Upper lobe of left lung (tissue), 6 donors: ENCODE data around the gene PRKCA. TPM values are rescaled to one million over a fixed set of nuclear protein-coding genes. Genes with fewer than 3 reads are reported as not detected.
A peak's percentile ranks its signal among the peaks of the same experiment; 100 is the strongest.
"Not testable (repeated sequence)": the region's sequence is repeated elsewhere in the genome, so short reads cannot be mapped to it uniquely, and the experiment has no call there.

Source experiments
- ATAC-seq, 2 donors: fragments of 200-7000 bp; cut with Tn5 transposase; one replicate each; pipeline ENCODE4 v1.9.1; 2022; ENCODE audit warnings: mild to moderate bottlenecking in 2 of 2, moderate library complexity in 2 of 2; ENCODE audit not compliant: low FRiP score in 2 of 2
- DNase-seq, 2 donors: peaks; one replicate each; pipeline ENCODE4 v3.0.0-alpha.2; 2019 to 2020
- H3K27ac ChIP-seq, 4 donors: fragments of 200-600 bp; sonication (generic); one replicate each; pipeline ENCODE4 v1.5.1; 2016 to 2019
- H3K27me3 ChIP-seq, 4 donors: fragments of 200-600 bp; sonication (generic); one replicate each; pipeline ENCODE4 v1.5.1; 2017 to 2019
- H3K36me3 ChIP-seq, 4 donors: fragments of 200-600 bp; sonication (generic); one replicate each; pipeline ENCODE4 v1.5.1; 2016 to 2019
- H3K4me1 ChIP-seq, 4 donors: fragments of 200-600 bp; sonication (generic); one replicate each; pipeline ENCODE4 v1.5.1; 2018 to 2019
- H3K4me3 ChIP-seq, 4 donors: fragments of 200-600 bp; sonication (generic); one replicate each; pipeline ENCODE4 v1.5.1; 2017 to 2019; ENCODE audit warnings: mild to moderate bottlenecking in 2 of 4, moderate library complexity in 1 of 4
- H3K9me3 ChIP-seq, 4 donors: fragments of 200-600 bp; sonication (generic); one replicate each; pipeline ENCODE4 v1.5.1; 2018 to 2019
- EP300 ChIP-seq, 4 donors: sonication (generic); formaldehyde crosslinking; IDR thresholded peaks; one replicate each; pipeline ENCODE4 v1.5.1; 2017; ENCODE audit warnings: antibody characterized with exemption in 4 of 4, control low read depth in 2 of 4
- POLR2A ChIP-seq, 4 donors: fragments of 450-650 bp; IDR thresholded peaks; one replicate each; pipeline ENCODE4 v1.5.1; 2016 to 2017; ENCODE audit warnings: antibody characterized with exemption in 4 of 4, mild to moderate bottlenecking in 2 of 4
- POLR2AphosphoS5 ChIP-seq, 2 donors: sonication (generic); formaldehyde crosslinking; IDR thresholded peaks; one replicate each; pipeline ENCODE4 v1.5.1; 2017; ENCODE audit warnings: antibody characterized with exemption in 2 of 2
- WGBS, 2 donors: methylation state at CpG; one replicate each; pipeline ENCODE4 v1.1.5; 2017 to 2018; 5-methylcytosine and 5-hydroxymethylcytosine counted together
- total RNA-seq, 6 donors: library from RNA; depleted of rRNA in 4 of 6; stranded (reverse); fragments of >200 nt in 4 of 6; gene quantifications; one replicate each; pipeline versions ENCODE4 v1.1.0 to v1.2.1, GENCODE V29; 2016 to 2021
- TF ChIP-seq, protein P1 (sequence below), 6 experiments: fragments of 450-650 bp in 4 of 6; fragments of 200-600 bp in 2 of 6; sonication (generic) in 2 of 6; IDR thresholded peaks; one replicate each; pipeline ENCODE4 v1.5.1; 2016 to 2019; ENCODE audit warnings: antibody characterized with exemption in 6 of 6
- donor health status: DM: no; HTN: no; CAD: no; lungs with moderate emphysema.
- donor health status: DM: no; HTN: yes; CAD: no; lungs with severe emphysema.

PRKCA gene
- 10 to 100 TPM; 10.9 to 29.3 (median 18.0) TPM for total RNA-seq

DNA sequence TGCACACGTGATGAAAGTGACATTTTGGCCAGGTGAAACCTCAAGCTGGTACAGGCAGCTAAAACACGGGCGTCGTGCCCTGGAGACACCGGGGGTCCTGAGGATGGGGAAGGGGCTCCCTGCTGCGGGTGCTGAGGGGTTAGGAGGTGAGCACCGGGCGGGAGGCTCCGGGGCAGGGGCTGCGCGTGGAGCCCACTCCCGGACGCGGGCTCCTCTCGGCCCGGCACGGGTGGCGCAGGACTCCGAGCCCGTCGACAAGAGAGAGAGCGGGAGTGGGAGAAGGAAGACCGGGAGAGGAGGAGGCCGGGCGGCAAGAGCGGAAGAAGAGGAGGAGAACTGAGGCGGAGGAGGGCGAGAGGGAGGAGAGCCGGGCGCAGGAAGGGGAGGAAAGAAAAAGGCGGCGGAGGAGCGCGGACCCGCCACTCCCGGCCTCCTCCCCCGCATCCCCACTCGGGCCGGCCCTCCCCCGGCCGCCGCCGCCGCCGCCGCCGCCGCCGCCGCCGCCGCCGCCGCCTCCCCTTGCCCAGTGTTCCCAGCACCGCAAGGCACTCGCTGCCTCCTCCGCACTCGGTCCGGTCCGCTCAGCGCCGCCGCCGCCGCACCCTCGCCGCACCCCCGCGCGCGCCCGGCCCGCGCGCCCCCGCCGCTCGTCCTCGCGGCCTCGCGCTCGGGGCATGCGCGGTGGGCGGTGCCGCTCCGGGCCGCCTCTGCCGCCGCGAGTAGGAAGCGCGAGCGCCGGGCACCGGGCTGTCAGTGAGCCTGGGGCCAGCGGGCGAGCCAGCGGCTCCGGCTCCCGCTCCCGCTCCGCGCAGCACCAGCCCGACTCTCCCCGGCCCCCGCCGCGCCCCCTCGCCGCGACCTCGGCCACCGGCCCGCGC lies at the start of gene PRKCA:
PRKCA (plus strand) TSS at position 750 of the 878 bp plus-strand sequence.
- TF ChIP-seq EP300 (IDR thresholded peaks at IDR 0.05) (no peak), POLR2A (IDR thresholded peaks at IDR 0.05) (peak in 2 of 4 donors; percentile 52 to 77), POLR2AphosphoS5 (IDR thresholded peaks at IDR 0.05) (peak in 1 of 2 donors; percentile 67)
- TF ChIP-seq, protein P1, sequence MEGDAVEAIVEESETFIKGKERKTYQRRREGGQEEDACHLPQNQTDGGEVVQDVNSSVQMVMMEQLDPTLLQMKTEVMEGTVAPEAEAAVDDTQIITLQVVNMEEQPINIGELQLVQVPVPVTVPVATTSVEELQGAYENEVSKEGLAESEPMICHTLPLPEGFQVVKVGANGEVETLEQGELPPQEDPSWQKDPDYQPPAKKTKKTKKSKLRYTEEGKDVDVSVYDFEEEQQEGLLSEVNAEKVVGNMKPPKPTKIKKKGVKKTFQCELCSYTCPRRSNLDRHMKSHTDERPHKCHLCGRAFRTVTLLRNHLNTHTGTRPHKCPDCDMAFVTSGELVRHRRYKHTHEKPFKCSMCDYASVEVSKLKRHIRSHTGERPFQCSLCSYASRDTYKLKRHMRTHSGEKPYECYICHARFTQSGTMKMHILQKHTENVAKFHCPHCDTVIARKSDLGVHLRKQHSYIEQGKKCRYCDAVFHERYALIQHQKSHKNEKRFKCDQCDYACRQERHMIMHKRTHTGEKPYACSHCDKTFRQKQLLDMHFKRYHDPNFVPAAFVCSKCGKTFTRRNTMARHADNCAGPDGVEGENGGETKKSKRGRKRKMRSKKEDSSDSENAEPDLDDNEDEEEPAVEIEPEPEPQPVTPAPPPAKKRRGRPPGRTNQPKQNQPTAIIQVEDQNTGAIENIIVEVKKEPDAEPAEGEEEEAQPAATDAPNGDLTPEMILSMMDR (IDR thresholded peaks at IDR 0.05): no peak
- H3K27me3 ChIP-seq: no peaks in the 10 kb centered on the region

DNA sequence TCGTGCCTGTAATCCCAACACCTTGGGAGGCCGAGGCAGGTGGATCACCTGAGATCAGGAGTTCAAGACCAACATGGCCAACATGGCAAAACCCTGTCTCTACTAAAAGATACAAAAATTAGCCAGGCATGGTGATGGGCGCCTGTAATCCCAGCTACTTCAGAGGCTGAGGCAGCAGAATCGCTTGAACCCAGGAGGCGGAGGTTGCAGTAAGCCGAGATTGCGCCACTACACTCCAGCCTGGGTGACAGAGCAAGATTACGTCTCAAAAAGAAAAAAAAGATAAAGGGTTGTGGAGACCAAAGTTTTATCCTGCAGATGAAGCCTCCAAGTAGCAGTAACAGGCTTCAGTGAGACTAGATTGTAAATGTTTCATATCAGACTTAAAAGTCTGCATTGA lies 49.0 kb upstream of the PRKCA start:
- 71 to 83% methylated on average over 8 of the region's 8 CpGs for WGBS, 2 donors
- not testable (repeated sequence) for H3K36me3 ChIP-seq, H3K9me3 ChIP-seq, H3K4me3 ChIP-seq, H3K27ac ChIP-seq, H3K27me3 ChIP-seq, H3K4me1 ChIP-seq, ATAC-seq, DNase-seq

More for the DNA sequence above, at the start of gene PRKCA:
- peak; percentile 71 to 96 for DNase-seq
- Histone ChIP-seq H3K36me3 (no peaks in the 10 kb centered on the region), H3K4me1 (peaks cover 10 to 28% (median 14%) of the 10 kb centered on the region in 4 donors), H3K27ac (peak within 1 kb of the TSS; percentile 55 to 85 (median 66)), H3K9me3 (no peaks in the 10 kb centered on the region), H3K4me3 (peak within 1 kb of the TSS; percentile 71 to 91 (median 76))
- ATAC-seq: peak; percentile 86 to 94
- 0 to 1% methylated on average over 30 to 77 of the region's 117 CpGs for WGBS, 2 donors

DNA sequence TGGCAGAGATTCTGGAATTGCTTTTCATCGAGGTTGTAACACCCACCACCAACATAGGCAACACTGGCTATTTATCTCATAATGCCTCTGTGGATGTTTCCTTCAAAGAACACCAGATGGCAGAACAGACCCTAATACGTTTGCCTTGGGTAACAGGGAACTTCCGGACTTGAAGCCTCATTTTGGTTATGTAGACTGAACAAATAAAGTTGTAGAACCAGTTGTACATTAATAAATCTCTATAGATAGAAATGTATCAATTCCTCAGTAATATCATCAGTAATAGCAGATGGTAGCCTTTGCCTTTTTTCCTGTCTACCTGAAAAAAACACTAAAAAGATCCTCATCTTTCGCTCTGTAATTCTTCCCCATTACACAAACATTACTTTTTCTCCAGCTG lies 47.3 kb upstream of the PRKCA start:
- TF ChIP-seq, protein P1 (IDR thresholded peaks at IDR 0.05): peak; percentile 31 to 76 (median 63)
- TF ChIP-seq EP300 (IDR thresholded peaks at IDR 0.05): no peak
- Histone ChIP-seq H3K4me3 (no peak overlapping the region), H3K27ac (no peak overlapping the region), H3K27me3 (no peaks in the 10 kb centered on the region), H3K9me3 (no peaks in the 10 kb centered on the region), H3K4me1 (no peaks in the 10 kb centered on the region), H3K36me3 (no peaks in the 10 kb centered on the region)
- DNase-seq (peak in 1 of 2 donors; percentile 26), ATAC-seq (peak in 1 of 2 donors; percentile 79)
- 26 to 28% methylated on average over 4 of the region's 4 CpGs for WGBS, 2 donors

DNA sequence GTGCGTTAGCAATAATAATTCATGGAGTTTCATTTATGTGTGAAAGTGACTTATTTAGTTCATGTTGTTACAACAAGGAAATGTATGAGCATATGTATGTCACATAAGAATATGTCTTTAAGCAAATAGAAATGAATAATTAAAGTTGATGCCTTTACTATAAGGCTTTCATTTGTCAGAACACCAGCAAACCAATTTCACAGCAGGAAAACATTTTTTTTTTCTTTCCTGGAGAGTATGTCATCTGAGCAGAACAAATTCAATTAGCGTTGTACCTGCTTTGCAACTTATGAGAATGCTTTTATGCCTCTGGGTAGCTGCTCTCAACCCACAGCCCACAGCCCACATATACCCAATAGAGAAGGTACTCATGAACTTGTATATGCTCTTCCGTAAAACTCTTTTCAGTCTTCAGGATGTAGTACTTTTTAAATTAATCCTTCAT lies 46.9 kb upstream of the PRKCA start:
- H3K27ac ChIP-seq: no peak overlapping the region
- TF ChIP-seq POLR2AphosphoS5 (IDR thresholded peaks at IDR 0.05) (no peak), EP300 (IDR thresholded peaks at IDR 0.05) (no peak), POLR2A (IDR thresholded peaks at IDR 0.05) (no peak)
- TF ChIP-seq, protein P1 (IDR thresholded peaks at IDR 0.05): no peak
- no peaks in the 10 kb centered on the region for H3K27me3 ChIP-seq
- H3K4me1 ChIP-seq: no peaks in the 10 kb centered on the region
- no peaks in the 10 kb centered on the region for H3K9me3 ChIP-seq
- H3K36me3 ChIP-seq: no peaks in the 10 kb centered on the region
- H3K4me3 ChIP-seq: no peak overlapping the region
- no peak for DNase-seq
- no peak for ATAC-seq
- 54 to 61% methylated on average over 3 of the region's 3 CpGs for WGBS, 2 donors

DNA sequence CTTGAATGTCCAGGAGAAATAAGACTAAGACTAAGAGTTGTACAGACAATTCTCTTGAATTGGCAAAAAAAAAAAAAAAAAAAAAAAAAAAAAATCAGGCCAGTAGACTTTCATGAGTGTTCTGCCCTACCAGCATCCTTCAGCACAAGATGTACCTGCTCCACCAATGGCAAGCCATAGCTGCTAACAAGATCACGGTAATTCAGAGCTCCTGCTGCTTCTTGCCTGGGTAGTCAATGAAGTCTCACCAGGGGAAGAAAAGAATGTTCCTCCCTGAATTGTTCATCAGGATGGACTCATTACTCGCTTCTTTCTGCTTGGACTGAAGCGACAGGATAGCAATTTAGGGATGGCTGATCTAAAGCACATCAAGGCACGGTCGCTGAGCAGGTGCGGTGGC lies 42.1 kb upstream of the PRKCA start:
- ATAC-seq (no peak), DNase-seq (no peak)
- WGBS, 2 donors: 87 to 98% methylated on average over 6 of the region's 6 CpGs

More for the DNA sequence above, 42.1 kb upstream of the PRKCA start:
- Histone ChIP-seq H3K27me3 (no peaks in the 10 kb centered on the region), H3K4me3 (no peak overlapping the region), H3K36me3 (no peaks in the 10 kb centered on the region), H3K9me3 (no peaks in the 10 kb centered on the region), H3K4me1 (no peaks in the 10 kb centered on the region), H3K27ac (no peak overlapping the region)
- no peak for TF ChIP-seq POLR2A (IDR thresholded peaks at IDR 0.05)
- no peak for TF ChIP-seq EP300 (IDR thresholded peaks at IDR 0.05)
- TF ChIP-seq POLR2AphosphoS5 (IDR thresholded peaks at IDR 0.05): no peak
- TF ChIP-seq, protein P1 (IDR thresholded peaks at IDR 0.05): no peak
